GM18507 (cell line): ENCODE results near the gene UBALD1.
"Not testable (repeated sequence)": the region's sequence is repeated elsewhere in the genome, so short reads cannot be mapped to it uniquely, and the experiment has no call there.

Source experiments
- DNase-seq: peaks from one replicate; pipeline ENCODE4 v3.0.0; 2011; ENCODE audit warnings: low read depth; ENCODE audit not compliant: insufficient read length; ENCODE audit errors: extremely low spot score
- FAIRE-seq: peaks from 2 replicates; lab custom pipeline; 2011; peaks lifted over from hg19 to GRCh38; lab: Jason Lieb, UNC

UBALD1 gene

DNA sequence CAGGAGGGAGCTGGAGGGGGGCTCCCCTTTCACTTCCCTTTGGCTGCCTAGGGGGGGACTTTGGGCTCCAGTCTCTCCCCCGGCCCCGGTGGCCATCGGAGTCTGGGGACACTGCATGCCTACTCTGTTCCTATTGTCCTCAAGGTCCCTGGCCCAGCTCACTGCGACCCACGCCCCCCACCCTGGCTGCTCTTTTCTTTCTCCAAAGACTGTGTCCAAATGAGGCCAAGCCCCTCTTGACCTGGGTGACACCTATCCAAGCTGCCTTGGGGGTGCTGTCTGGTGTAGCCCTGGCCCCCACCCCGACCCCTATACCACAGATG lies 12.9 kb downstream of the UBALD1 start:
- DNase-seq = no peak
- no peak for FAIRE-seq

DNA sequence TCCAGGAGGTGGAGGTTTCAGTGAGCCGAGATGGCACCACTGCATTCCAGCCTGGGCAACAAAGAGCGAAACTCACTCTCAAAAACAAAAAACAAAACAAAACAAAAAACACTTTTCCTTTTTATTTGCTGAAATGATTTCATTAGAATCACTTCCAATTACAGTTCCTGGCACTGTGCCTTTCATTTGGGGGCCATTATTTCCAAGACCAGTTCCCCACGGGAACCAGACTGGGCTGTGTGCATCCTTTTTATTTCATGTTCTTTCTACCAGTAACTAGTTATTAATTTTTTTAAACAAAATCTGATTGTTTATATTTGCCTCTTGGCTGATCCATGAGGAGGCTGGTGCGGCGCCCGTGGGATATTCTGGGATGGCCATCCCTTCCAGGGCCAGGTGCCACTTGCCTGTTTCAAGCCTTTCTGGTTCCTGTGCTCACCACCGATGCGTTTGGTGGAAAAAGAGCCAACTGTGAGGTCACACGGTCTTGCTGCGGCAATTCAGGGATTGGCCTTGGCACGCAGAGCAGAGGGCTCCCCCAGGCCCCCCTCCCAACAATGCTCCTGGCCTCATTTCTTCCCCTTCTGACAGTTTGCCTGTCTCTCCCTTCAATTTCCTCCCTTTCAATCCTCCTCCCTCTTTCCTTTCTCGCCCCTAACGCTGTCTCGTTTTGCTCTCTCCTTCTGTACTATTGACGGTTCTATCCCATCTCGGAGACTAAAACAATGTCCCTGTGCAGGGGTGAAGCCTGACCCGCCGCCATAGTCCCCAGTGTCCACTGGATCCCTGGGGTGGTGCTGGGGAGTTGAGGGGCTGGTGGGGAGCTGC lies 13.4 kb downstream of the UBALD1 start:
- DNase-seq (no peak), FAIRE-seq (no peak)

DNA sequence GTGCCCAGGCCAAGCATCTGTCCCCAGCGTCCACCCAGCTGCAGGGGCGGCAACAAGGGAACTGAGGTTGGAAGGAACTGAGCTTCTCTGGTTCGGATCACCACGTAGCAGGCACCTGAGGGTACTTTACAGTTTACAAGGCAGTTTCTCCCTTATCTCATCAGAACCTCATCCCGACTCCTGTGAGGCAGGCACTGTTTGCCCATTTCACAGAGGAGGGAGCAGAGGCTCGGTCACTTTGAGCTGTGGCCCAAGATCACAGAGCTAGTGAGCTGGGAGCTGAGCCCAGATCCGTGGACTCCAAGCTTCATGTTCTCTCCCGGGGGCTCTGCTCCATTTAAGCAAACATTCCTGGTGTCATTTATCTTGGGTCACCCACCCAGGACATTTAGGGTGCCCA lies 15.1 kb downstream of the UBALD1 start:
- DNase-seq (no peak), FAIRE-seq (no peak)

DNA sequence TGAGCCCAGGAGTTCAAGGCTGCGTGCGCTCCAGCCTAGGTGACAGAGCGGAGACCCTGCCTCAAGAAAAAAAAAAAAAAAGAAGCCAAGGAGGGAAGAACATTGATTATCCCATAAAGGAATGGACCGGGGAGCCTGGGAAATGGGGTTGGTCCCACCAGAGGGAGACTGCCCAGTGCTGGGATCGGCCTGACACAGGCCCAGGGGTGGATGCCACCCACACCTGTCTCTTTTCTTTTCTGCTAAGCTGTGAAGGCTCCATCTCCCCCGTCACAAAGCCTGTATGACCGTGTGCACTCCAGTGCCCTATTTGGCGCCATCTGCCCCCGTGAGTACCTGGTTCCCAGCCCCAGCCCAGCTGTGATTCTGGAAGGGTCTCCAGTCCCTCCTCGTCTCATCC lies 15.7 kb downstream of the UBALD1 start:
- FAIRE-seq (no peak), DNase-seq (no peak)

DNA sequence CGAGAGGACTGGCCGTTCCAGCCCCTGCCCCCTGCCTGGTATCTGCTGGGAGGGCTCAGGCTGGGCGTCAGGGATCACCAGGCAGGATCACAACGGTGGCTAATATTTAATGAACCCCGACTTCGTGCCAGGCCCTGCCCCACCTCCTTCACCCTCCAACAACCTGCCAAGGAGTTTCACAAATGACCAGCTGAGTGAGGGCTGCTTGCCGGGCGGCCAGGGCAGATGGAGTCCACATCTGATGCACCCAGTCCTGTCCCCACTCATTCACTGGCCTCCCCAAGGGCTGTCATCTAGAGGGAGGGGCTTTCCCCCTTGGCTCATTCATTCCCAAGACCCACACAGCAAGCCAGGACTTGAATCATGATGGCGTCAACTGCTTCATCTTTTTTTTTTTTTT lies 17.5 kb downstream of the UBALD1 start:
- no peak for DNase-seq
- no peak for FAIRE-seq

DNA sequence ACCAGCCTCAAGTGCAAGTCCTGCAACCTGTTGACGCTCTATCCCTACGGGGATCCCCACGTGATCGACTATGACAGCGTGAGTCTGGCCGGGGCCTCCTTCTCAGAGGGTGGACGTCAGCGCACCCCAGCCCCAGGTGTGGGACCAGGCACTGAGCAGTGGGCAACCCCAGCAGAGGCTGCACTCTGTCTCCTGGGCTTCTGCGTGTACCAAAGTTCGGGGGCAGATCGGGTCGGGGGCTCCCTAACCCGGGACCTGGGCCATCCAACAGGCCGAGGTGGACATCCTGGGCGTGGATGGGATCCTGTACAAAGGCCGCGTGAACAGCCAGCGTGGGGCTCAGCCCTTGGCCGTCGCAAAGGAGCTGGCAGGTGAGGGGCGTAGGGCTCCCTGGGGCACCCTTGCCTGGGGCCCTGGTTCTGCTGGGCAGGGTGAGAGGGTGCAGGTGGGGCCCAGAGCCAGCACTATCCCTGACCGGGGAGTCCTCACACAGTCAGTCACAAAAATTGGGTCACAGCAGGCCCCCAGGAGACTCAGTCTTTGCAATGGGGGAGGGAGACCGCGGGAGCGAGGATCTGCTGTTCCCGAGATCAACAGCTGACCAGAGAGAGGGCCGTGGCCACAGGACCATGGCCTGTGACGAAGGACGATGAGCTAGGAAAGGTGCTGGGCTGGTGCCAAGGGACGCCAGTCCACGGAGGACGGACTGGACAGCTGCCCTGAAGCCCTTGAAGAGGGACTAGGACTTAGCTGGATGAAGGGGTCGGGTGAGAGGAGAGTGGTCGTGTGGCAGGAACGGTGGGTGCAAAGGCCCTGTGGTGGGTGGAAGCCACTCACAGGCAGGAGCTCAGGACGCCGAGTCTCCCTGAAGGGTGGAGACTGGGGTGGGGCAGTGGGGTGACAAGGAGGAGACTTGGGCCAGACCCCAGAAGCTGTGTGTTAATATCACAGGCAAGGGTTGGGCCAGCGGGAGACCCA lies 20.0 kb downstream of the UBALD1 start:
- DNase-seq = no peak
- FAIRE-seq = no peak

DNA sequence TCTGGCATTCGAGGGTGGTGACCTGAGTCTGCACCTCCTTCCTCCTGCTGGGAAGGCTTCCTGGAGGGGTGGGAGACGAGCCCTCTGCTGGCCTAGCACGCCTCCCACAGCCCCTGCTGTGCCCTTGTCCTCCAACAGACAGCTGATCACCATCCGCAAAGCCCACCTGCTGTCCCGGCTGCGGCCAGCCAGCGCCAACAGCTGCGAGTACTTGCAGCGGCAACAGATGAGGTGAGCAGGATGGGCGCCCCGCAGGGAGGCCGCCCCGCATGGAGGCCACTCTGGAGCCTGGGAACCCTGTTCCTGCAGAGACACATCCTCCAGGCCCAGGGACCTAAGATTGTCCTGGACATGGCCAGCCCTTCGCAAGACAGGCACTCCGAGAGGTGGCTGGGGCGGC lies 21.6 kb downstream of the UBALD1 start:
- FAIRE-seq (no peak), DNase-seq (no peak)

DNA sequence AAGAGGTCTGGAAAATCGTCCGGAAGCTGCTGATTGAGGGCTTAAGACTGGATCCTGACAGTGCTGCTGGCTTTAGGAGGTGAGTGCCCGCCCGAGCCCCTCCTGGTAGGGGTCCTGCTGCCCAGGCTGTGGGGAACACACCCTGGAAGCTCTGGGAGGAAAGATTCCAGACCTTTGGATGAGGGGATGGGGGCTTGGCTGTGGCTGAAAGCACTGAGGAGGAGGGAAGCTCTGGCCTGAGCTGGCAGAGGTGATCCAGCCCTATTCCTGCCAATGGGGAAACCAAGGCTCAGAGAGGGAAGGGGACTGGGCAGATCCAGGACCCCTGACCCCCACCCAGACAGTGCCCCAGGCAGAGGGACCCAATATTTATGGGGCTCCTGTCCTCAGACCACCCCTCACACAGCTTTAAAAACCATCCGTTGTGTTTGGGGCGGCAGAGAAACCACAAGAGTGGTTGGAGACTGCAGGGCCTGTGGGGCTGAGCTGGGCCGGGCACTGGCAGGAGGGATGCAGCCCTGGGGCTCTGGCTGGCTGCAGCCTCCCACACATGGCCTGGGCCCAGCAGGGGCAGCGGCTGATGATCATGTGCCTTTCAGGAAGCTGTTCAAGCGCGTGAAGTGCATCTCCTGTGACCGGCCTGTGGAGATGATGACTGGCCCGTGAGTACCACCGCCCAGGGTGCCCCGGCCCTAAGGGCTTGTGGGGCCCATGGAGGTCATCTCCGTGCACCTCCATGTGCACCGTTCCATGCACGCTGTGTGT lies 22.8 kb downstream of the UBALD1 start:
- DNase-seq (no peak), FAIRE-seq (no peak)

DNA sequence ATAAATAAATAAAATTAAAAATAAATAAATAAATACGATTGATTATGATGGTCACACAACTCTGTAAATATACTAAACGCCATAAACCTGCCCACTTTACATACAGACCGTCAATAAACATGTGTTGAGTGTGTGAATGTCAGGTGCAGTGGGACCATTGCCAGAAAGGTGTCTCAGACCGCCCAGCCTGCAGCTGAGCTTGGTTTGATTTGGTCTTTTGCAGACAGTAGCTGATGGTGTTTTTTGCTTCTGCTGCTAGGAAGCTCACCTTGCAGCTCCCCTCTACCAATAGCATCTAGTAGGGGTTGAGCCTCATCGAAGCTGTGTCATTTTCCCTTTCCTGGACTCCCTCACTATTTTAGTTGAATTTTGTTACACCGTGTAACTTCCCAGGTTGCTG lies 23.5 kb downstream of the UBALD1 start:
- DNase-seq = no peak
- FAIRE-seq = no peak

DNA sequence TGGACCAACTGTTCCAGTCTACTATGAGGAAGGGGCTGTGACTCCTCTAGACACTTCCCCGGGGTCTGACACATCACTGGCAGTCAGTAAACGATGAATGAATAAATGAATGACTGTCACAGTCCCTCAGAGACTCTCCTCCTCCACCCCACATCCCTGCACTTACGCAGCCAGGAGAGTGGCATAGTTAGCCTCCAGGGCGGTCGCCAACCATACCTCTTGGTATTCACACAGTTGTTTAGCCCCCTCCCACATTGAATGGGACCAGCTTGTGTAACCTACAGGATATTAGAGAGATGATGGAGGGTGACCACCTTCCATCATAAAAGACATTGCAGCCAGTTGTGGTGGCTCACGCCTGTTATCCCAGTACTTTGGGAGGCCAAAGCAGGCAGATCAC lies 25.7 kb downstream of the UBALD1 start:
- no peak for DNase-seq
- FAIRE-seq = no peak

DNA sequence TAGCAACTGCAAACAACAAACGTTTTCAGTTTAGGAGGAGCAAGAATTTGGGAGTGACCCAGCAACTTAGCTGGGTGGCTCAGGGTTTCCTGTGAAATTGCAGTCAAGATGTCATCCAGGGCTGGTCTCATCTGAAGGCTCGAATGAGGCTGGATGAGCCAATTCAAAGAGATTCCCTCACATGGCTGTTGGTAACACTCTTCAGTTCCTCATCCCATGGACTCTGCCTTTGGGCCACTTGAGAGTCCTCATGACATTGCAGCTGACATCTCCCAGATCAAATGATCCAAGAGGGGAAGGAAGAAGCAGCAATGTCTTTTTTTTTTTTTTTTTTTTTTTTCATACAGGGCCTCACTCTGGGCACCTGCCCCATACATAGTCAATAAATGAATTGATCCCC lies 26.3 kb downstream of the UBALD1 start:
- no peak for DNase-seq
- FAIRE-seq = no peak

DNA sequence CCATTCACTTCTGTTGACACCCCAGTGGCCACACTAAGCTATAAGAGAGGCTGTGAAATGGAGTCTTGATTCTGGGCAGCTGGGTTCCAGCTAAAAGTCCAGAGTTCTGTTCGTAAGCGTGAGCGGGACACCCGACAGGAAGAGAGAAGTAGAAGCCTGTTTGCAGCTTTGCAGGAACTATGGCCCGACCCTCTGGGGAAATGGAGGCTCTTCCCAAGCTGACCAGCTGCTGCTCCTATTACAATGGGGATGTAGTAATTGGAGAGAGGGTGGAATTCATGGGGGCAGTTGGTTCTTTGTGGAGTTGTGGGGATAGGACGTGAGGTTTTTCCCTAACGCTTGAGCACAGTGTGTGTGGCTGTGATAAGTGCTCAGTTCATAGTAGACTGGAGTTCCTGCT lies 28.4 kb downstream of the UBALD1 start:
- DNase-seq (no peak), FAIRE-seq (no peak)

DNA sequence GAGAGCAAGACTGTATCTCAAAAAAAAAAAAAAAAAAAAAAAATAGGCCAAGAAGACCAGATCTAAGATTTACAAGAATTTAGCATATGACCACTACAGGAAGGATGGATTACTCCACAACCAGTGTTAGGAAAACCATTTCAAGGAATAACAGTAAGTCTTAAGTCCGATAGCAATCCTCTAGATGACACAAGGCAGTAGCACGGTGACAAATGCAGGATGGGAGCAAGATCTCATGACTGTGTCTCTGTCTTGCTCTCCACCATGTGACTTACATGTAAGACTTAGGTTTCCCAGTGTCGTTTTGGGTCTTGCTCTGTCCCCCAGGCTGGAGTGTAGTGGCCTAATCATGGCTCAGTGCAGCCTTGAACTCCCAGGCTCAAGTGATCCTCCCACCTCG lies 30.8 kb downstream of the UBALD1 start:
- FAIRE-seq (no peak), DNase-seq (no peak)

DNA sequence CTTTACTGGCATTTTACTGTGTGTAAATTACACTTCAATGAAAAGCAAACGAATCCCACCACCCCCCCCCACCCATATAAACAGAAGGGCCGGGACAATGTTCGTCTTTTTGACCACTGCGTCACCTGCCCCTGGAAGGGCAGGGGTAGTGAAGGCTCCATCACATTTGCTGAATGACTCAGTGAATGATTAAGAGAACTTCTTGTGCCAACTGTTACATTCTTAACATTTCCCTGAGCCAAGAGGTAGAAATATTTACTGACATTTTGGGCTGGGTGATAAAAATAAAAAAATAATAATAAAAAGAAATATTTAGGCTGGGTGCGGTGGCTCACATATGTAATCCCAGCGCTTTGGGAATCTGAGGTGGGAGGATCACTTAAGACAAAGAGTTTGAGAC lies 34.4 kb downstream of the UBALD1 start:
- DNase-seq = no peak
- FAIRE-seq = no peak

DNA sequence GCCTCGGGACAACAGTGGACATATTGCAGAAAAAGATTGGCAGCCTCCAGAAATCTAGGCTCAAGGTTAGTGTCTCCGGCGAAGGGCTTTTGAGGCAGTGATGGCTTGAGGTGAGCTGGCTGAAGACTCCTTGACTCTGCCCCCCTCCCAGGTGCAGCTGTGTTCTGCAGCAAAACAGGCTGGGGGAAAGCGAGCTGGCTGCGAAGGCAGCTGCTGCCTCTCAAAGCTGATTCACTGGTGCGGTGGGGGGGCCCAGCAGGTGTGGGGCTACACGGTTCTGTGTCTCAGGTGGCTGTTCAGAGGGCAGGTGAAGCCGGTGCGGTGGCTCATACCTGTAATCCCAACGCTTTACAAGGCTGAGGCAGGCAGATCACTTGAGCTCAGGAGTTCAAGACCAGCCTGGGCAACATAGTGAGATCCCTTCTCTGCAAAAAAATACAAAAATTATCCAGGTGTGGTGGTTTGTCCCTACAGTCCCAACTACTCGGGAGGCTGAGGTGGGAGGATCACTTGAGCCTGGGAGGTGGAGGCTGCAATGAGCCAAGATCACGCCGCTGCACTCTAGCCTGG lies 35.6 kb downstream of the UBALD1 start:
- FAIRE-seq = no peak
- no peak for DNase-seq

DNA sequence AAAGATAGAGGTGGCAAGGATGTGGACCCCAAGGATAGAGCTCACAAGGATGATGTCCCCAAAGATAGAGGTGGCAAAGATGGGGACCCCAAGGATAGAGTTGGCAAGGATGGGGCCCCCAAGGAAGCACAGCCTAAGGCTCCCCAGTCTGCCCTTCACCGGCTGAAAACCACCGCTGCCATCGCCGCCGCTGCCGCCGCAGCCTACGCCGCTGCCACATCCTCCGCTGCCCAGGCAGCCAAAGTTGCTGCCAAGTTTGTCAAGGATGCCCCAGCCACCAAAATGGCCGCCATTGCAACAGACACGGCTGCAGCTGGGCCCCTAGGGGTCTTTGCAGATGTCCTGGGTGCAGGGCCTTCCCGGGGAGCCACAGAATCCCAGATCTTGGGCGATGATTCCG lies 38.7 kb downstream of the UBALD1 start:
- no peak for DNase-seq
- no peak for FAIRE-seq

DNA sequence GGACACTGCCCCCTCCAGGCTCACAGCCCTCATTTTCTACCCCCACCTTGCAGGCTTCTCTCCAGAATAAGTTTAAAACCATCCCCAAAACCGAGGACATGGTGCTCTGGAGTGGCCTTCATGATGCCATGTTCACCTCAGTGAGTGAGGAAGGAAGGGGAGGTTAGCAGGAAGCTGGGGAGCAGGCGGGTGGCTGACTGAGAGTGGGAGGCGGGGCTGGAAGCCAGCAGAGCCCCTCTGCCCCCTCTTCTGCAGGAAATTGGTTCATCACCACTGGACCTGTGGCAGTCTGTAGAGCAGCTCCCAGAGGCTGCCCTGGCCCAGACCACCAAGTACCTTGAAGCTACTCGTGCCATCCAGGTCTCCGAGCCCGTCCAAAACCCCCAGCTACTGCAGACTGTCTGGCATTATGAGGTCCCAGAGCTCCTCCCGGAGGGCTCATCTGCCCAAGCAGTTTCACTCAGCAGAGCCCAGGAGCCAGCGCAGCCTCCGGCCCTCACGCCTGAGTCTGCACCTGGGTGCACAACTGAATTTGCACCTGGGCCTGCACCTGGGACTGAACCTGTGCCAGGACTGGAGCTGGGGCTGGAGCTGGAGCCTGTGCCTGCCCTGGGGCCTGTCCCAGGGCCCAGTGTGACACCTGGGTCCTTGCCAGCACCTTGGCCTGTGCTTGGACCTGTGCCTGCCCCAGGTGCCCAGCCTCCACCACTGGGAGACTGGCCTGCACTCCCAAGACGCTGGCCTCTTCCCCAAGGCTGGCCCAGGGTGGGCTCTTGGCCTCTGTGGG lies 39.6 kb downstream of the UBALD1 start:
- DNase-seq = no peak
- no peak for FAIRE-seq

DNA sequence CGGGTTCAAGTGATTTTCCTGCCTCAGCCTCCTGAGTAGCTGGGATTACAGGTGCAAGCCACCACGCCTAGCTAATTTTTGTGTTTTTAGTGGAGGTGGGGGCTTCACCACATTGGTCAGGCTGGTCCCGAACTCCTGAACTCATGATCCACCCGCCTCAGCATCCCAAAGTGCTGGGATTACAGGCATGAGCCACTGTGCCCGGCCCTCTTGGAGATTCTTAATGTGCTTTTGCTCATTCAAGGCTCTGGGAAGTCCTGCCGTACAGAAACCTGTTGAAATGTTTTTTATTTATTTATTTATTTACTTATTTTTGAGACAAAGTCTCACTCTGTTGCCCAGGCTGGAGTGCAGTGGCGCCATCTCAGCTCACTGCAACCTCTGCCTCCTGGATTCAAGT lies 40.8 kb downstream of the UBALD1 start:
- FAIRE-seq, DNase-seq: not testable (repeated sequence)

DNA sequence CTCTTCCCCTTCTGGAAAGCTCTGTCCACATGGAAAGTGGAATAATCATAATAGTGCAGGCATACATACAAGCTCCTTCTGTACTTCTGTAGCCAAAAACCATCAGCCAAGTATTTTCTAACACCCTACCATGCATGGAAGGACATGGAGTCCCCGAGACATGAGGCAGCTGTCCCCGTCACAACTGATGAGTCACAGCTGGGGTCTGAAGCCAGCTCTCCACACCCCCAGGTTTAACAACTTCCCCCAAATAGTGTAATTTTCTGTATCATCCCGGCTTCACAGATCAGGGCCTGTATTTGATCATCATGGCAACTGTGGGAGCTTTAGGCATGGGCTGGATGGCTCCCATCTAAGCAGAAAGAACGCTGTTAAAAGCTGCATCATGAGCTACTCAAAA lies 42.0 kb downstream of the UBALD1 start:
- no peak for FAIRE-seq
- DNase-seq = no peak
